Thoracic aorta (tissue), 2 donors: ENCODE data around the gene ZNF324B. TPM values are rescaled to one million over a fixed set of nuclear protein-coding genes. Genes with fewer than 3 reads are reported as not detected.

Experiments used
- ATAC-seq: fragments of 150-250 bp; one replicate; pipeline ENCODE4 v1.8.0; 2017; ENCODE audit warnings: low read depth; ENCODE audit not compliant: insufficient number of reproducible peaks, low FRiP score
- DNase-seq: peaks from one replicate; pipeline ENCODE4 v3.0.0-alpha.2; 2020; ENCODE audit warnings: low spot score
- H3K27ac ChIP-seq, 2 donors: fragments of 200-600 bp; sonication (generic); 1 replicate in 1 of 2; 2 replicates in 1 of 2; pipeline ENCODE4 v1.5.1; 2016; ENCODE audit warnings: mild to moderate bottlenecking in 2 of 2, moderate library complexity in 2 of 2
- H3K27me3 ChIP-seq: fragments of 200-600 bp; sonication (generic); replicated peaks from 2 replicates; pipeline ENCODE4 v1.6.0; 2016; ENCODE audit warnings: mild to moderate bottlenecking; ENCODE audit not compliant: insufficient read depth
- H3K36me3 ChIP-seq: fragments of 200-600 bp; sonication (generic); one replicate; pipeline ENCODE4 v1.5.1; 2016
- H3K4me1 ChIP-seq, 2 donors: fragments of 200-600 bp; sonication (generic); 1 replicate in 1 of 2; 2 replicates in 1 of 2; pipeline versions ENCODE4 v1.5.1 to v1.6.0; 2016; ENCODE audit warnings: low read depth in 2 of 2, mild to moderate bottlenecking in 1 of 2; ENCODE audit not compliant: control insufficient read depth in 1 of 2
- H3K4me3 ChIP-seq: fragments of 200-600 bp; sonication (generic); 2 replicates; pipeline ENCODE4 v1.5.1; 2016; ENCODE audit warnings: mild to moderate bottlenecking
- H3K9me3 ChIP-seq: fragments of 200-600 bp; sonication (generic); 2 replicates; pipeline ENCODE4 v1.5.1; 2016
- total RNA-seq, 2 donors: library from RNA; depleted of rRNA; stranded (reverse); fragments of >200 nt; gene quantifications; one replicate each; pipeline versions ENCODE4 v1.1.0 to v1.2.3, GENCODE V29; 2016
- TF ChIP-seq, protein P1 (sequence below): fragments of 200-600 bp; sonication (generic); IDR thresholded peaks from one replicate; pipeline ENCODE4 v1.5.1; 2019; ENCODE audit warnings: antibody characterized with exemption

The ZNF324B gene
- total RNA-seq, 2 donors from 2014 or later: 6.0 to 12.0 TPM

DNA sequence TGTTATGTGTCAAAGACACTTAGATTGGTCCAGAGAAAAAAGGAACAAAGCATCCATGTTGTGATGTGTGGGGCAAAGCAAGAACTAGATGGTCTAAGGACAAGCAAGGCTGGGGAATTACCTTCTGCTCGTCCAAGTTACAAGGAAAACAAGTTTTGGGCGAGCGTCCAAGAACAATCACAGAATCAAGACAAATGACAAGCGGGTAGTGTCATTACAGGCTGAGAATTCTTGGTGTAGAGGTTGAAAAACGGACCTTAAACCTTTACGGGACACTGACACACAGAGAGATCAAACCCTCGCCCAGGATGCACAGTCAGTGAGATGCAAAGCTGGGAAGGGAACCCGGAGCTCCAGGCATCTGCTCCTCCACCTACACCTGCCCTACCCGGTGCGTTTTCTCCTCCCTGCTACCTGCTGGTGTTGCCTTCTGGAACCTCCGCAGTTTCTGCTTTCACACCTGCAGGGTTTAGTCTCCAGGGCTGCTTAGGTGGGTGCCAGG is 515 bp upstream of the ZNF324B start:
- no peak overlapping the region for H3K27ac ChIP-seq
- ATAC-seq: no peak

DNA sequence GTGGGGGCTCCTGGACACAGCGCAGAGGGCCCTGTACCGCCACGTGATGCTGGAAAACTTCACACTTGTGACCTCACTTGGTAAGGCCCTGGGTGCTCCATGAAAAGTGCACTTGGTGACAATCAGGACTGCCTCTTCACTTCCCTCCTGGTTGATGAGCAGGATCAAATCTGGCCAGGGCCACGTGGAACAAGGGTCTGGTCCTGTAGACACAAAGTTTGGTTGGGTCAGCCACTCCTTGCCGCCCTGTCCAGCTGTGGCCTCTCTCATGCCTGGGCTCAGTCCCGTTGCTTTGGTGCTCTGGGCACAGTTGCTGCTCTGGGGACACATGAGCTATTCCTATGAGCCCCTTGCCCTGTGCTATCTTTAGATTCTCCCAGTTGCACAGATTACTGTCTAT is 2.3 kb downstream of the ZNF324B start:
- Histone ChIP-seq H3K9me3 (no peaks in the 10 kb centered on the region), H3K4me1 (peaks cover 0 to 12% of the 10 kb centered on the region in 2 donors), H3K4me3 (no peak overlapping the region), H3K36me3 (no peaks in the 10 kb centered on the region), H3K27ac (no peak overlapping the region), H3K27me3 (no peaks in the 10 kb centered on the region)
- no peak for DNase-seq
- TF ChIP-seq, protein P1, sequence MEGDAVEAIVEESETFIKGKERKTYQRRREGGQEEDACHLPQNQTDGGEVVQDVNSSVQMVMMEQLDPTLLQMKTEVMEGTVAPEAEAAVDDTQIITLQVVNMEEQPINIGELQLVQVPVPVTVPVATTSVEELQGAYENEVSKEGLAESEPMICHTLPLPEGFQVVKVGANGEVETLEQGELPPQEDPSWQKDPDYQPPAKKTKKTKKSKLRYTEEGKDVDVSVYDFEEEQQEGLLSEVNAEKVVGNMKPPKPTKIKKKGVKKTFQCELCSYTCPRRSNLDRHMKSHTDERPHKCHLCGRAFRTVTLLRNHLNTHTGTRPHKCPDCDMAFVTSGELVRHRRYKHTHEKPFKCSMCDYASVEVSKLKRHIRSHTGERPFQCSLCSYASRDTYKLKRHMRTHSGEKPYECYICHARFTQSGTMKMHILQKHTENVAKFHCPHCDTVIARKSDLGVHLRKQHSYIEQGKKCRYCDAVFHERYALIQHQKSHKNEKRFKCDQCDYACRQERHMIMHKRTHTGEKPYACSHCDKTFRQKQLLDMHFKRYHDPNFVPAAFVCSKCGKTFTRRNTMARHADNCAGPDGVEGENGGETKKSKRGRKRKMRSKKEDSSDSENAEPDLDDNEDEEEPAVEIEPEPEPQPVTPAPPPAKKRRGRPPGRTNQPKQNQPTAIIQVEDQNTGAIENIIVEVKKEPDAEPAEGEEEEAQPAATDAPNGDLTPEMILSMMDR: no peak
- ATAC-seq: no peak

More for the DNA sequence above, 515 bp upstream of the ZNF324B start:
- Histone ChIP-seq H3K36me3 (no peaks in the 10 kb centered on the region), H3K4me1 (peaks cover 0 to 12% of the 10 kb centered on the region in 2 donors), H3K4me3 (peak overlapping the region; percentile 77), H3K9me3 (no peaks in the 10 kb centered on the region), H3K27me3 (no peaks in the 10 kb centered on the region)
- no peak for DNase-seq
- TF ChIP-seq, protein P1: no peak

DNA sequence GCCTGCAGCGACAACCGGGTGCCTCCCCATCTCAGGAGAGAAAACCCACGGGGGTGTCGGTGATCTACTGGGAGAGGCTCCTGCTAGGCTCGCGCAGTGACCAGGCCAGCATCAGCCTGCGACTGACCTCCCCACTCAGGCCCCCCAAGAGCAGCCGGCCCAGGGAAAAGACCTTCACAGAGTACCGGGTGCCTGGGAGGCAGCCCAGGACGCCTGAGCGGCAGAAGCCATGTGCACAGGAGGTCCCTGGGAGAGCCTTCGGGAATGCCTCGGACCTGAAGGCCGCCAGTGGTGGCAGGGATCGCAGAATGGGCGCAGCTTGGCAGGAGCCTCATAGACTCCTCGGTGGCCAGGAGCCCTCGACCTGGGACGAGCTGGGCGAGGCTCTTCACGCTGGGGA is 3.9 kb downstream of the ZNF324B start:
- no peaks in the 10 kb centered on the region for H3K36me3 ChIP-seq
- no peak overlapping the region for H3K4me3 ChIP-seq
- no peak overlapping the region for H3K27ac ChIP-seq
- H3K27me3 ChIP-seq: no peaks in the 10 kb centered on the region
- peaks cover 0 to 12% of the 10 kb centered on the region in 2 donors for H3K4me1 ChIP-seq
- ATAC-seq: no peak
- TF ChIP-seq, protein P1: no peak
- no peaks in the 10 kb centered on the region for H3K9me3 ChIP-seq
- DNase-seq: no peak

DNA sequence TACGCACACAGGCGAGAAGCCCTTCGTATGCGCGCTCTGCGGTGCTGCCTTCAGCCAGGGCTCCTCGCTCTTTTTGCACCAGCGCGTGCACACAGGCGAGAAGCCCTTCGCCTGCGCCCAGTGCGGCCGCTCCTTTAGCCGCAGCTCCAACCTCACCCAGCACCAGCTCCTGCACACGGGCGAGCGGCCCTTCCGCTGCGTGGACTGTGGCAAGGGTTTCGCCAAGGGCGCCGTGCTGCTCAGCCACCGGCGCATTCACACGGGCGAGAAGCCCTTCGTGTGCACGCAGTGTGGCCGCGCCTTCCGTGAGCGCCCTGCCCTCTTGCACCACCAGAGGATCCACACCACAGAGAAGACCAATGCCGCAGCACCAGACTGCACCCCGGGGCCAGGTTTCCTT is 4.7 kb downstream of the ZNF324B start:
- ATAC-seq: no peak
- H3K36me3 ChIP-seq: no peaks in the 10 kb centered on the region
- H3K9me3 ChIP-seq: no peaks in the 10 kb centered on the region
- TF ChIP-seq, protein P1: no peak
- no peak overlapping the region for H3K27ac ChIP-seq
- peaks cover 0 to 8% of the 10 kb centered on the region in 2 donors for H3K4me1 ChIP-seq
- H3K27me3 ChIP-seq: no peaks in the 10 kb centered on the region
- no peak overlapping the region for H3K4me3 ChIP-seq
- no peak for DNase-seq

DNA sequence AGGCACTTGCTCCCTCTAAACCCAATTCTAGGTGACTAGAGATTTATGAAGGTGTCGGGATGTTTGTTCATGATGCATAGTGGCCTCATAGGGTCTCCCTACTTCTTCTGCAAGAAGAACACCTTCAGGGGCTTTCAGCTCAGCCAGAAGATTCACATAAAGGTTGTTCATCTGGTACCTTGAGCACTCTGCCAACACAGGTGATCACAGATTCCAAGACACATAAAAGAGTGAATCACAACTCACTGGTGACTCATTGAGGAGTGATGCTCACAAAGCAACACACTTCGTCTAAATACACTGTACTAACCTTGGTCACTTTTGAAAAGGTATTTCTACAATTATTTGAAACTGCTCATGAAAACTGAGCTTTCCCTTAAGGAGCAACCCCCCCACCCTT is 8.6 kb downstream of the ZNF324B start:
- Histone ChIP-seq H3K36me3 (no peaks in the 10 kb centered on the region), H3K27ac (no peak overlapping the region), H3K9me3 (no peaks in the 10 kb centered on the region), H3K4me3 (no peak overlapping the region), H3K4me1 (no peaks in the 10 kb centered on the region), H3K27me3 (no peaks in the 10 kb centered on the region)
- no peak for ATAC-seq
- TF ChIP-seq, protein P1: no peak
- DNase-seq: no peak
